Measurements from ENCODE around the gene AIPL1.

Gene AIPL1

DNA sequence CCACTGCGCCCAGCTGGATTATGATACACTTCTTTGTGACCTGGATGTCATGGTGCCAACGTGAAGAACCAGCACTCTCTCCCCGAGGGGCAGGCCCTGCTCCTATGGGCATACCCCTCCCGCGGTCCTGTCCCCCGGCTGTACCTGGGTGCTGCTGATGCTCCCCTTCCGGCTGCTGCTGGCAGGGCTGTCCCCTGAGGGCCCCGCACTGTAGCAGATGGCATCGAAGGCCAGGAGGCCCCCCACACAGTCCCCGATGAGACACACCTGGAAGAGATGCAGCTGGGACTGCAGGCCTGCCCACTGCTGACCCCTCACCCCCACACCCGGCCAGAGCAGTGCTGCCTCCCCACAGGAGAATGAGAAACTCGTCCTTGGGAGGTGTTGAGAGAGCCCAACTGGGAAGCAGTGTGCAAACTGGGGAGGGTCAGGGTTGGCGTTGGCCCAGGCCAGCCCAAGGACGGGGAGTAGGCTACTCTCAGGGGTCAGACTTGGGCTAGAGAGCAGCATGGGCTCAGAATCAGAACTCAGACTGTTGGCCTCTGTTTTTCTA lies 43.0 kb upstream of the AIPL1 start:
- Histone ChIP-seq H3K4me3 (ENCODE audit: low read length, poor library complexity, severe bottlenecking) (no peak overlapping the region), H3K4me1 (ENCODE audit: insufficient read depth, low read length, poor library complexity, severe bottlenecking) (no peaks in the 10 kb centered on the region), H3K36me3 (ENCODE audit: insufficient read depth, low read length) (no peaks in the 10 kb centered on the region), H3K27me3 (ENCODE audit: insufficient read depth, low read length, poor library complexity, severe bottlenecking) (no peaks in the 10 kb centered on the region), H2AFZ (ENCODE audit: low read length) (no peak overlapping the region), H3F3A (ENCODE audit: low read depth) (no peaks in the 10 kb centered on the region), H4K20me1 (ENCODE audit: insufficient read depth, low read length, poor library complexity, severe bottlenecking) (no peaks in the 10 kb centered on the region), H3K9me2 (replicated peaks; ENCODE audit: low read depth, low read length) (no peaks in the 10 kb centered on the region), H3K9ac (ENCODE audit: low read depth, low read length, poor library complexity, severe bottlenecking) (no peak overlapping the region), H3K79me2 (ENCODE audit: insufficient read depth, low read length) (no peaks in the 10 kb centered on the region), H3K4me2 (ENCODE audit: low read depth, low read length, poor library complexity, severe bottlenecking) (no peak overlapping the region), H3K9me3 (ENCODE audit: insufficient read depth, low read depth, low read length) (no peaks in the 10 kb centered on the region)
- no peak for TF ChIP-seq CTCF (conservative IDR thresholded peaks at IDR 0.05; ENCODE audit: low read length)
- TF ChIP-seq EZH2phosphoT487 (IDR thresholded peaks at IDR 0.05; ENCODE audit: borderline replicate concordance): no peak

DNA sequence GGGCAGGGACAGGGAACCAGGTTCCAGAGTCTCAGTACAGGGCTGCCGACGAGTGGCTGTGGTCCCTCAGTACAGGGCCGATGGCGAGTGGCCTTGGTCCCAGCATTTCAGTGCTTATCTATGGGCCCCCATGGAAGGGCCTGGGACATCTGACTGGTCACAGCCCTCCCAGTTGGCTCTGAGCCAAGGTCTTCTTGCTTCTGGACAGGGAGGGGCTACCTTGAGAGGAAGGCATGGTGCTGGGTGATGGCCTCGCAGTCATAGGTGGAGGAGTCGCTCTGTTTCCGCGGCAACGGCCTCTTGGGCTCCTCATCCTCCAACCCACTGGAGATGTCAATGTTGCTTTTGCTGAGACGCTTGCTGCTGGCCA lies 41.9 kb upstream of the AIPL1 start:
- Histone ChIP-seq H3K79me2 (ENCODE audit: insufficient read depth, low read length) (no peaks in the 10 kb centered on the region), H3K9me2 (replicated peaks; ENCODE audit: low read depth, low read length) (no peaks in the 10 kb centered on the region), H3K4me3 (ENCODE audit: low read length, poor library complexity, severe bottlenecking) (no peak overlapping the region), H3K27me3 (ENCODE audit: insufficient read depth, low read length, poor library complexity, severe bottlenecking) (no peaks in the 10 kb centered on the region), H4K20me1 (ENCODE audit: insufficient read depth, low read length, poor library complexity, severe bottlenecking) (no peaks in the 10 kb centered on the region), H3K9ac (ENCODE audit: low read depth, low read length, poor library complexity, severe bottlenecking) (no peak overlapping the region), H3K9me3 (ENCODE audit: insufficient read depth, low read depth, low read length) (no peaks in the 10 kb centered on the region), H3F3A (ENCODE audit: low read depth) (no peaks in the 10 kb centered on the region), H3K4me1 (ENCODE audit: insufficient read depth, low read length, poor library complexity, severe bottlenecking) (no peaks in the 10 kb centered on the region), H3K36me3 (ENCODE audit: insufficient read depth, low read length) (no peaks in the 10 kb centered on the region), H2AFZ (ENCODE audit: low read length) (no peak overlapping the region), H3K4me2 (ENCODE audit: low read depth, low read length, poor library complexity, severe bottlenecking) (no peak overlapping the region)
- TF ChIP-seq CTCF (conservative IDR thresholded peaks at IDR 0.05; ENCODE audit: low read length) (no peak), EZH2phosphoT487 (IDR thresholded peaks at IDR 0.05; ENCODE audit: borderline replicate concordance) (no peak)

- Histone ChIP-seq H3F3A (ENCODE audit: low read depth) (no peaks in the 10 kb centered on the region), H3K79me2 (ENCODE audit: insufficient read depth, low read length) (no peaks in the 10 kb centered on the region), H3K4me3 (ENCODE audit: low read length, poor library complexity, severe bottlenecking) (no peak overlapping the region), H2AFZ (ENCODE audit: low read length) (no peak overlapping the region), H3K9me2 (replicated peaks; ENCODE audit: low read depth, low read length) (no peaks in the 10 kb centered on the region), H4K20me1 (ENCODE audit: insufficient read depth, low read length, poor library complexity, severe bottlenecking) (no peaks in the 10 kb centered on the region), H3K4me2 (ENCODE audit: low read depth, low read length, poor library complexity, severe bottlenecking) (no peak overlapping the region), H3K9me3 (ENCODE audit: insufficient read depth, low read depth, low read length) (no peaks in the 10 kb centered on the region), H3K36me3 (ENCODE audit: insufficient read depth, low read length) (no peaks in the 10 kb centered on the region), H3K9ac (ENCODE audit: low read depth, low read length, poor library complexity, severe bottlenecking) (no peak overlapping the region), H3K27me3 (ENCODE audit: insufficient read depth, low read length, poor library complexity, severe bottlenecking) (no peaks in the 10 kb centered on the region), H3K4me1 (ENCODE audit: insufficient read depth, low read length, poor library complexity, severe bottlenecking) (no peaks in the 10 kb centered on the region)
- TF ChIP-seq CTCF (conservative IDR thresholded peaks at IDR 0.05; ENCODE audit: low read length) (no peak), EZH2phosphoT487 (IDR thresholded peaks at IDR 0.05; ENCODE audit: borderline replicate concordance) (no peak)
Observed at GRCh38 chr17:6476076-6476809, 41.3 kb upstream of the AIPL1 start.
